A549 (cell line): ENCODE data around the gene THBD. TPM values are rescaled to one million over a fixed set of nuclear protein-coding genes. Genes with fewer than 3 reads are reported as not detected.

ENCODE experiments used
- ATAC-seq, 2 experiments: fragments of 200-7000 bp in 1 of 2; fragments of >200 bp in 1 of 2; cut with Nextera tagmentation in 1 of 2; cut with Tn5 transposase in 1 of 2; 3 replicates each; pipeline versions ENCODE4 v1.8.0 to v1.9.1; 2018 to 2020; ENCODE audit warnings: mild to moderate bottlenecking in 1 of 2, moderate library complexity in 1 of 2
- CTCF ChIA-PET: fragments of 300-600 bp; sonication (Branson Sonifier 250); formaldehyde crosslinking; extraction: SDS; loops from one replicate; lab custom pipeline; 2021; ENCODE audit warnings: antibody characterized with exemption, inconsistent platforms; lab: Yijun Ruan, JAX
- POLR2A ChIA-PET: fragments of 350-600 bp; formaldehyde crosslinking; extraction: SDS; loops from one replicate; lab custom pipeline; 2021; ENCODE audit warnings: antibody characterized with exemption, inconsistent platforms; lab: Yijun Ruan, JAX
- DNase-seq, 2 experiments: peaks; one replicate each; pipeline versions ENCODE4 v3.0.0 to v3.0.0-alpha.2; 2011 to 2016; ENCODE audit warnings: low read depth in 1 of 2, low spot score in 1 of 2
- FAIRE-seq: peaks from 2 replicates; lab custom pipeline; 2011; peaks lifted over from hg19 to GRCh38; lab: Jason Lieb, UNC
- H3K27ac ChIP-seq, 2 experiments: fragments of >200 bp; sonication (Bioruptor Twin); formaldehyde crosslinking; 3 replicates each; pipeline ENCODE4 v1.5.1; 2016 to 2017
- H3K4me1 ChIP-seq: fragments of >200 bp; sonication (Bioruptor Twin); formaldehyde crosslinking; 3 replicates; pipeline ENCODE4 v1.6.1; 2016
- H3K4me2 ChIP-seq: fragments of >200 bp; sonication (Bioruptor Twin); formaldehyde crosslinking; 3 replicates; pipeline ENCODE4 v1.6.1; 2016
- H3K4me3 ChIP-seq: fragments of >200 bp; sonication (Bioruptor Twin); formaldehyde crosslinking; 3 replicates; pipeline ENCODE4 v1.5.1; 2016
- H3K9me3 ChIP-seq: fragments of >200 bp; sonication (Bioruptor Twin); formaldehyde crosslinking; 3 replicates; pipeline ENCODE4 v1.6.1; 2016
- CBX2 ChIP-seq: fragments of 200-600 bp; sonication (generic); IDR thresholded peaks from 2 replicates; pipeline ENCODE4 v1.6.1; 2016; ENCODE audit warnings: low read depth, mild to moderate bottlenecking, borderline replicate concordance
- ESRRA ChIP-seq: fragments of 150-350 bp; IDR thresholded peaks from 2 replicates; pipeline ENCODE4 v1.6.1; 2014; ENCODE audit warnings: mild to moderate bottlenecking, low read length, borderline replicate concordance
- FOSB ChIP-seq: fragments of 250-450 bp; sonication (Bioruptor Pico); IDR thresholded peaks from 2 replicates; pipeline ENCODE4 v1.5.0; 2020; ENCODE audit warnings: mild to moderate bottlenecking, moderate library complexity
- KDM1A ChIP-seq: fragments of 200-600 bp; sonication (generic); IDR thresholded peaks from 2 replicates; pipeline ENCODE4 v1.6.1; 2016; ENCODE audit warnings: low read depth, mild to moderate bottlenecking
- MAFK ChIP-seq: fragments of 450-650 bp; IDR thresholded peaks from 2 replicates; pipeline ENCODE4 v1.6.1; 2014; ENCODE audit not compliant: partially characterized antibody
- NR3C1 ChIP-seq: fragments of >200 bp; sonication (Bioruptor Twin); formaldehyde crosslinking; IDR thresholded peaks from 3 replicates; pipeline ENCODE4 v1.6.1; 2017
- PHF8 ChIP-seq: fragments of 200-600 bp; sonication (generic); IDR thresholded peaks from 2 replicates; pipeline ENCODE4 v1.6.1; 2016; ENCODE audit warnings: low read depth, mild to moderate bottlenecking, antibody characterized with exemption, moderate library complexity, borderline replicate concordance
- POLR2A ChIP-seq: IDR thresholded peaks from 2 replicates; pipeline ENCODE4 v1.6.1; 2012; ENCODE audit warnings: mild to moderate bottlenecking, low read length
- RAD21 ChIP-seq, 2 experiments: fragments of >200 bp in 1 of 2; sonication (Bioruptor Twin) in 1 of 2; formaldehyde crosslinking in 1 of 2; IDR thresholded peaks in 1 of 2; conservative IDR thresholded peaks in 1 of 2; 2 replicates in 1 of 2; 3 replicates in 1 of 2; pipeline ENCODE4 v1.6.1; 2012 to 2018; ENCODE audit warnings: inconsistent platforms in 1 of 2
- RFX5 ChIP-seq: fragments of 450-650 bp; IDR thresholded peaks from 2 replicates; pipeline ENCODE4 v1.7.1; 2014; ENCODE audit warnings: antibody characterized with exemption, mild to moderate bottlenecking, moderate library complexity
- SREBF2 ChIP-seq: fragments of 450-650 bp; IDR thresholded peaks from 2 replicates; pipeline ENCODE4 v1.6.1; 2014; ENCODE audit warnings: mild to moderate bottlenecking, moderate library complexity
- ZSCAN20 ChIP-seq: fragments of 250-450 bp; sonication (Bioruptor Pico); IDR thresholded peaks from 2 replicates; pipeline ENCODE4 v1.8.0; 2022; ENCODE audit warnings: mild to moderate bottlenecking, moderate library complexity
- WGBS: methylation state at CpG from one replicate; pipeline ENCODE4 v1.1.6; 2017; ENCODE audit errors: missing lambda C conversion rate; 5-methylcytosine and 5-hydroxymethylcytosine counted together
- polyA plus RNA-seq, 4 experiments: library from polyadenylated mRNA; depleted of rRNA in 3 of 4; stranded (reverse); fragments of >200 nt; fragmentation: RNase III in 1 of 4; extraction: RNeasy Plus Mini Kit Qiagen cat#74134 plus additional on column Dnase treatment in 1 of 4; gene quantifications; 2 replicates in 3 of 4; 3 replicates in 1 of 4; pipeline ENCODE4 v1.2.3, GENCODE V29; 2011 to 2017
- TF ChIP-seq, protein P1 (sequence below): IDR thresholded peaks from 2 replicates; pipeline ENCODE4 v1.6.1; 2012; ENCODE audit warnings: low read depth, borderline replicate concordance
- TF ChIP-seq, protein P2 (sequence below): fragments of 200-600 bp; sonication (generic); IDR thresholded peaks from 2 replicates; pipeline ENCODE4 v1.6.1; 2016; ENCODE audit warnings: antibody characterized with exemption, mild to moderate bottlenecking, moderate library complexity
- TF ChIP-seq, protein P3 (sequence below): fragments of >200 bp; sonication (Bioruptor Twin); formaldehyde crosslinking; IDR thresholded peaks from 3 replicates; pipeline ENCODE4 v1.5.1; 2016
- TF ChIP-seq, protein P4 (sequence below): fragments of 150-350 bp; IDR thresholded peaks from 2 replicates; pipeline ENCODE4 v1.6.1; 2014; ENCODE audit warnings: low read depth, mild to moderate bottlenecking, low read length
- TF ChIP-seq, protein P5 (sequence below): fragments of >200 bp; sonication (Bioruptor Twin); formaldehyde crosslinking; IDR thresholded peaks from 2 replicates; pipeline ENCODE4 v1.6.1; 2016

THBD gene
- polyA plus RNA-seq, 2 of the 4 experiments (the other 2 are of a cell fraction): 25.8 to 29.6 TPM

DNA sequence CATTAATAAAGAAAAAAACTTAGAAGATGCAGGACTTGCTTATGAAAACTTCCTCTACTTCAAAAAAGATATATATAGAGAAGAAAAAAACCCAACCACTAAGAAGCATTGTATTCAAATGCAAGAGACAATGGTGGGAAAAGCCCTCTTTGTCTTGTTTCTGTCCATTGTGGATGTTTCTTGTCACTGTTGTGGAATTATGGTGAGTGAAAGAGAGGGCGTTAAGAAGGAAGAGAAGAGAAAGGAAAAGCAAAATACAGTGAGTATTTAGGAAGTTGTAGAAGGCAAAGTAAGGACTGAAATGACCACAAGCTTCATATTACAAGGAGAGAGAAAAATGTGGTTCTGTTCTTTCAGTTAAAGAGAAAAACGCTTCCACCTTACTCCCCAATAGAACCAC is 14.1 kb upstream of the THBD start:
- POLR2A ChIA-PET: no interaction called here
- 46% methylated on average over 2 of the region's 2 CpGs for WGBS
- CTCF ChIA-PET: interaction anchor here (0.6 to 11.3 kb wide), 7 partner anchors 13 to 725 kb away, joined by 3 to 125 read pairs (median 9); partner anchors contain the start of gene THBD
- no peaks in the 10 kb centered on the region for H3K9me3 ChIP-seq
- FAIRE-seq (peak; percentile 39), DNase-seq (no peak), ATAC-seq (no peak)
- no peak overlapping the region for H3K4me3 ChIP-seq
- H3K4me2 ChIP-seq: no peak overlapping the region
- no peak overlapping the region for H3K27ac ChIP-seq
- peaks cover 18% of the 10 kb centered on the region for H3K4me1 ChIP-seq
- TF ChIP-seq, protein P1, sequence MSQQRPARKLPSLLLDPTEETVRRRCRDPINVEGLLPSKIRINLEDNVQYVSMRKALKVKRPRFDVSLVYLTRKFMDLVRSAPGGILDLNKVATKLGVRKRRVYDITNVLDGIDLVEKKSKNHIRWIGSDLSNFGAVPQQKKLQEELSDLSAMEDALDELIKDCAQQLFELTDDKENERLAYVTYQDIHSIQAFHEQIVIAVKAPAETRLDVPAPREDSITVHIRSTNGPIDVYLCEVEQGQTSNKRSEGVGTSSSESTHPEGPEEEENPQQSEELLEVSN: no peak
- TF ChIP-seq, protein P2, sequence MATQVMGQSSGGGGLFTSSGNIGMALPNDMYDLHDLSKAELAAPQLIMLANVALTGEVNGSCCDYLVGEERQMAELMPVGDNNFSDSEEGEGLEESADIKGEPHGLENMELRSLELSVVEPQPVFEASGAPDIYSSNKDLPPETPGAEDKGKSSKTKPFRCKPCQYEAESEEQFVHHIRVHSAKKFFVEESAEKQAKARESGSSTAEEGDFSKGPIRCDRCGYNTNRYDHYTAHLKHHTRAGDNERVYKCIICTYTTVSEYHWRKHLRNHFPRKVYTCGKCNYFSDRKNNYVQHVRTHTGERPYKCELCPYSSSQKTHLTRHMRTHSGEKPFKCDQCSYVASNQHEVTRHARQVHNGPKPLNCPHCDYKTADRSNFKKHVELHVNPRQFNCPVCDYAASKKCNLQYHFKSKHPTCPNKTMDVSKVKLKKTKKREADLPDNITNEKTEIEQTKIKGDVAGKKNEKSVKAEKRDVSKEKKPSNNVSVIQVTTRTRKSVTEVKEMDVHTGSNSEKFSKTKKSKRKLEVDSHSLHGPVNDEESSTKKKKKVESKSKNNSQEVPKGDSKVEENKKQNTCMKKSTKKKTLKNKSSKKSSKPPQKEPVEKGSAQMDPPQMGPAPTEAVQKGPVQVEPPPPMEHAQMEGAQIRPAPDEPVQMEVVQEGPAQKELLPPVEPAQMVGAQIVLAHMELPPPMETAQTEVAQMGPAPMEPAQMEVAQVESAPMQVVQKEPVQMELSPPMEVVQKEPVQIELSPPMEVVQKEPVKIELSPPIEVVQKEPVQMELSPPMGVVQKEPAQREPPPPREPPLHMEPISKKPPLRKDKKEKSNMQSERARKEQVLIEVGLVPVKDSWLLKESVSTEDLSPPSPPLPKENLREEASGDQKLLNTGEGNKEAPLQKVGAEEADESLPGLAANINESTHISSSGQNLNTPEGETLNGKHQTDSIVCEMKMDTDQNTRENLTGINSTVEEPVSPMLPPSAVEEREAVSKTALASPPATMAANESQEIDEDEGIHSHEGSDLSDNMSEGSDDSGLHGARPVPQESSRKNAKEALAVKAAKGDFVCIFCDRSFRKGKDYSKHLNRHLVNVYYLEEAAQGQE: no peak
- TF ChIP-seq SREBF2 (no peak), ESRRA (no peak), RAD21 (conservative IDR thresholded peaks at IDR 0.05 in 1 of 2, IDR thresholded peaks at IDR 0.05 in 1 of 2) (no peak), PHF8 (no peak), KDM1A (no peak)

DNA sequence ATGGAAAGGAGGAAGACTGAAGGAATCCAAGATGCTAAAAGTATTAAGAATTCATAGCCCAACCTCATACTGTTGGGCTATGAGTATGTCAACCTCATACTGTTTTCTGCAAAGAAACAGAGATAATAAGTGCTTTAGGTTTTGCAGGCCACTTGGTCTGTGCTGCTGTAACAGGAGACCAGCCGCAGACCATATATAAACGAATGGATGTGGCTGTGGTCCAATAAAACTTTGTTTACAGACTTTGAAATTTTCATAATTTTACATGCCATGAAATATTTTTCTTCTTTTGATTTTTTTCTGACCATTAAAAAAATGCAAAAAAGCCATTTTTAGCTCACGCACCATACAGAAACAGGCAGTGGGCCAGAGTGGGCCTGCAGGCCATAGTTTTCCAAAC is 13.7 kb upstream of the THBD start:
- no peak overlapping the region for H3K27ac ChIP-seq
- no peak overlapping the region for H3K4me3 ChIP-seq
- H3K4me1 ChIP-seq: peaks cover 18% of the 10 kb centered on the region
- TF ChIP-seq ZSCAN20 (CRISPR knock-in tag): no peak
- TF ChIP-seq, protein P3, sequence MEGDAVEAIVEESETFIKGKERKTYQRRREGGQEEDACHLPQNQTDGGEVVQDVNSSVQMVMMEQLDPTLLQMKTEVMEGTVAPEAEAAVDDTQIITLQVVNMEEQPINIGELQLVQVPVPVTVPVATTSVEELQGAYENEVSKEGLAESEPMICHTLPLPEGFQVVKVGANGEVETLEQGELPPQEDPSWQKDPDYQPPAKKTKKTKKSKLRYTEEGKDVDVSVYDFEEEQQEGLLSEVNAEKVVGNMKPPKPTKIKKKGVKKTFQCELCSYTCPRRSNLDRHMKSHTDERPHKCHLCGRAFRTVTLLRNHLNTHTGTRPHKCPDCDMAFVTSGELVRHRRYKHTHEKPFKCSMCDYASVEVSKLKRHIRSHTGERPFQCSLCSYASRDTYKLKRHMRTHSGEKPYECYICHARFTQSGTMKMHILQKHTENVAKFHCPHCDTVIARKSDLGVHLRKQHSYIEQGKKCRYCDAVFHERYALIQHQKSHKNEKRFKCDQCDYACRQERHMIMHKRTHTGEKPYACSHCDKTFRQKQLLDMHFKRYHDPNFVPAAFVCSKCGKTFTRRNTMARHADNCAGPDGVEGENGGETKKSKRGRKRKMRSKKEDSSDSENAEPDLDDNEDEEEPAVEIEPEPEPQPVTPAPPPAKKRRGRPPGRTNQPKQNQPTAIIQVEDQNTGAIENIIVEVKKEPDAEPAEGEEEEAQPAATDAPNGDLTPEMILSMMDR: no peak
- TF ChIP-seq NR3C1: no peak
- no peak for TF ChIP-seq RFX5
- TF ChIP-seq, protein P4, sequence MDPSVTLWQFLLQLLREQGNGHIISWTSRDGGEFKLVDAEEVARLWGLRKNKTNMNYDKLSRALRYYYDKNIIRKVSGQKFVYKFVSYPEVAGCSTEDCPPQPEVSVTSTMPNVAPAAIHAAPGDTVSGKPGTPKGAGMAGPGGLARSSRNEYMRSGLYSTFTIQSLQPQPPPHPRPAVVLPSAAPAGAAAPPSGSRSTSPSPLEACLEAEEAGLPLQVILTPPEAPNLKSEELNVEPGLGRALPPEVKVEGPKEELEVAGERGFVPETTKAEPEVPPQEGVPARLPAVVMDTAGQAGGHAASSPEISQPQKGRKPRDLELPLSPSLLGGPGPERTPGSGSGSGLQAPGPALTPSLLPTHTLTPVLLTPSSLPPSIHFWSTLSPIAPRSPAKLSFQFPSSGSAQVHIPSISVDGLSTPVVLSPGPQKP: no peak
- TF ChIP-seq FOSB (CRISPR knock-in tag): no peak
- TF ChIP-seq, protein P5, sequence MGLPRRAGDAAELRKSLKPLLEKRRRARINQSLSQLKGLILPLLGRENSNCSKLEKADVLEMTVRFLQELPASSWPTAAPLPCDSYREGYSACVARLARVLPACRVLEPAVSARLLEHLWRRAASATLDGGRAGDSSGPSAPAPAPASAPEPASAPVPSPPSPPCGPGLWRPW: no peak
- no peak for TF ChIP-seq POLR2A
- TF ChIP-seq MAFK: no peak
- no peak for TF ChIP-seq PHF8
- TF ChIP-seq CBX2: no peak
- no peak for TF ChIP-seq ESRRA
- ChIA-PET POLR2A (no interaction called here), CTCF (interaction anchor here (0.6 to 11.3 kb wide), 11 partner anchors 13 to 724 kb away, joined by 3 to 125 read pairs (median 7); partner anchors contain the start of gene THBD)
- ATAC-seq (no peak), FAIRE-seq (no peak), DNase-seq (no peak)
- no peak overlapping the region for H3K4me2 ChIP-seq
- 73% methylated on average over 3 of the region's 3 CpGs for WGBS
- H3K9me3 ChIP-seq: no peaks in the 10 kb centered on the region
